ENCODE data around the gene PLCH1.

The PLCH1 gene

GRCh38 chr3:155412904-155413303 lies 332.0 kb downstream of the PLCH1 start:
- H3K4me3 ChIP-seq (ENCODE audit: low read depth, low read length), result no peak overlapping the region
- no peak for TF ChIP-seq CTCF (IDR thresholded peaks at IDR 0.05; ENCODE audit: insufficient read depth, low read depth, low read length, missing control alignments)
- DNase-seq (ENCODE audit: low read depth), result no peak

- peak; percentile 10 for DNase-seq (ENCODE audit: low read depth)
- H3K4me3 ChIP-seq (ENCODE audit: low read depth, low read length), result no peak overlapping the region
- TF ChIP-seq CTCF (IDR thresholded peaks at IDR 0.05; ENCODE audit: insufficient read depth, low read depth, low read length, missing control alignments), result peak; percentile 5
Measured at GRCh38 chr3:155411500-155412223, 333.2 kb downstream of the PLCH1 start.

- TF ChIP-seq CTCF (IDR thresholded peaks at IDR 0.05; ENCODE audit: insufficient read depth, low read depth, low read length, missing control alignments), result no peak
- DNase-seq (ENCODE audit: low read depth), result no peak
- no peak overlapping the region for H3K4me3 ChIP-seq (ENCODE audit: low read depth, low read length)
Measured at GRCh38 chr3:155409336-155409735, 335.5 kb downstream of the PLCH1 start.

- DNase-seq (ENCODE audit: low read depth), result no peak
- H3K4me3 ChIP-seq (ENCODE audit: low read depth, low read length), result no peak overlapping the region
- TF ChIP-seq CTCF (IDR thresholded peaks at IDR 0.05; ENCODE audit: insufficient read depth, low read depth, low read length, missing control alignments), result no peak
Measured at GRCh38 chr3:155407971-155408370, 336.9 kb downstream of the PLCH1 start.

- DNase-seq (ENCODE audit: low read depth), result no peak
- H3K4me3 ChIP-seq (ENCODE audit: low read depth, low read length), result no peak overlapping the region
- TF ChIP-seq CTCF (IDR thresholded peaks at IDR 0.05; ENCODE audit: insufficient read depth, low read depth, low read length, missing control alignments), result no peak
Measured at GRCh38 chr3:155407331-155407730, 337.5 kb downstream of the PLCH1 start.

- no peak overlapping the region for H3K4me3 ChIP-seq (ENCODE audit: low read depth, low read length)
- DNase-seq (ENCODE audit: low read depth), result no peak
- TF ChIP-seq CTCF (IDR thresholded peaks at IDR 0.05; ENCODE audit: insufficient read depth, low read depth, low read length, missing control alignments), result no peak
Measured at GRCh38 chr3:155404486-155404885, 340.4 kb downstream of the PLCH1 start.

- no peak for TF ChIP-seq CTCF (IDR thresholded peaks at IDR 0.05; ENCODE audit: insufficient read depth, low read depth, low read length, missing control alignments)
- no peak for DNase-seq (ENCODE audit: low read depth)
Measured at GRCh38 chr3:155402656-155403055, 342.2 kb downstream of the PLCH1 start.

More at GRCh38 chr3:155402656-155403055, 342.2 kb downstream of the PLCH1 start:
- H3K4me3 ChIP-seq (ENCODE audit: low read depth, low read length), result no peak overlapping the region
